OCI-LY7 (cell line): Measurements from ENCODE around the gene REXO1.
"Not testable (repeated sequence)": the region's sequence is repeated elsewhere in the genome, so short reads cannot be mapped to it uniquely, and the experiment has no call there.

Source experiments
- CTCF ChIP-seq: fragments of 200-600 bp; sonication (generic); conservative IDR thresholded peaks from 2 replicates; pipeline ENCODE4 v1.5.1; 2014; ENCODE audit warnings: mild to moderate bottlenecking, antibody characterized with exemption, low read length, moderate library complexity, mixed read lengths
- EZH2phosphoT487 ChIP-seq: fragments of 200-600 bp; sonication (generic); IDR thresholded peaks from 2 replicates; pipeline ENCODE4 v1.6.1; 2018; ENCODE audit warnings: low read depth, borderline replicate concordance, mild to moderate bottlenecking, mixed run types, antibody characterized with exemption, low read length, moderate library complexity, mixed read lengths

- TF ChIP-seq CTCF, EZH2phosphoT487: not testable (repeated sequence)
Observed at GRCh38 chr19:1797313-1797712, 51.0 kb downstream of the REXO1 start.
